ENCODE measurements around the gene MDK.

- TF ChIP-seq, protein P1, sequence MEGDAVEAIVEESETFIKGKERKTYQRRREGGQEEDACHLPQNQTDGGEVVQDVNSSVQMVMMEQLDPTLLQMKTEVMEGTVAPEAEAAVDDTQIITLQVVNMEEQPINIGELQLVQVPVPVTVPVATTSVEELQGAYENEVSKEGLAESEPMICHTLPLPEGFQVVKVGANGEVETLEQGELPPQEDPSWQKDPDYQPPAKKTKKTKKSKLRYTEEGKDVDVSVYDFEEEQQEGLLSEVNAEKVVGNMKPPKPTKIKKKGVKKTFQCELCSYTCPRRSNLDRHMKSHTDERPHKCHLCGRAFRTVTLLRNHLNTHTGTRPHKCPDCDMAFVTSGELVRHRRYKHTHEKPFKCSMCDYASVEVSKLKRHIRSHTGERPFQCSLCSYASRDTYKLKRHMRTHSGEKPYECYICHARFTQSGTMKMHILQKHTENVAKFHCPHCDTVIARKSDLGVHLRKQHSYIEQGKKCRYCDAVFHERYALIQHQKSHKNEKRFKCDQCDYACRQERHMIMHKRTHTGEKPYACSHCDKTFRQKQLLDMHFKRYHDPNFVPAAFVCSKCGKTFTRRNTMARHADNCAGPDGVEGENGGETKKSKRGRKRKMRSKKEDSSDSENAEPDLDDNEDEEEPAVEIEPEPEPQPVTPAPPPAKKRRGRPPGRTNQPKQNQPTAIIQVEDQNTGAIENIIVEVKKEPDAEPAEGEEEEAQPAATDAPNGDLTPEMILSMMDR (conservative IDR thresholded peaks at IDR 0.05; ENCODE audit: low read depth in 2 of 2), result peak; percentile 71 to 85
- TF ChIP-seq EZH2 (IDR thresholded peaks at IDR 0.05; ENCODE audit: low read depth, unreplicated experiment) (no peak), POLR2AphosphoS5 (IDR thresholded peaks at IDR 0.05; ENCODE audit: low read depth) (no peak), EZH2phosphoT487 (IDR thresholded peaks at IDR 0.05; ENCODE audit: unreplicated experiment) (no peak), JUNB (IDR thresholded peaks at IDR 0.05; ENCODE audit: unreplicated experiment) (no peak), CREB1 (CRISPR knock-in tag; IDR thresholded peaks at IDR 0.05; ENCODE audit: low read depth) (no peak), ZNF331 (CRISPR knock-in tag; IDR thresholded peaks at IDR 0.05; ENCODE audit: low read depth) (no peak), NANOG (IDR thresholded peaks at IDR 0.05; ENCODE audit: borderline replicate concordance) (no peak)
Observed at GRCh38 chr11:46410021-46410420, 28.6 kb downstream of the MDK start.

Measured in GM23338 (cell line).